PFSK-1 (cell line): ENCODE measurements around the gene SNX7.

Source experiments
- FOXP2 ChIP-seq: optimal IDR thresholded peaks from 2 replicates; pipeline ENCODE3; 2011; ENCODE audit warnings: borderline replicate concordance, control low read depth, inconsistent platforms; ENCODE audit not compliant: insufficient read depth; ENCODE audit errors: extremely low read length, extremely low read depth
- POLR2AphosphoS5 ChIP-seq: IDR thresholded peaks from 2 replicates; pipeline ENCODE4 v1.6.1; 2012; ENCODE audit warnings: low read depth, mild to moderate bottlenecking, control low read depth, low read length, moderate library complexity
- REST ChIP-seq, 2 experiments: IDR thresholded peaks; 2 replicates each; pipeline versions ENCODE4 v1.6.1 to v1.8.0; 2011 to 2012; ENCODE audit warnings: low read depth in 2 of 2, low read length in 2 of 2, control low read depth in 1 of 2, inconsistent platforms in 1 of 2, mild to moderate bottlenecking in 1 of 2, moderate library complexity in 1 of 2; ENCODE audit not compliant: insufficient read depth in 1 of 2
- SIN3A ChIP-seq: IDR thresholded peaks from 2 replicates; pipeline ENCODE4 v1.6.1; 2012; ENCODE audit warnings: mild to moderate bottlenecking, low read length, moderate library complexity, borderline replicate concordance; ENCODE audit not compliant: insufficient read depth
- TAF1 ChIP-seq: IDR thresholded peaks from 2 replicates; pipeline ENCODE4 v1.6.1; 2012; ENCODE audit warnings: low read length, control low read depth, borderline replicate concordance; ENCODE audit not compliant: insufficient read depth

Gene SNX7

DNA sequence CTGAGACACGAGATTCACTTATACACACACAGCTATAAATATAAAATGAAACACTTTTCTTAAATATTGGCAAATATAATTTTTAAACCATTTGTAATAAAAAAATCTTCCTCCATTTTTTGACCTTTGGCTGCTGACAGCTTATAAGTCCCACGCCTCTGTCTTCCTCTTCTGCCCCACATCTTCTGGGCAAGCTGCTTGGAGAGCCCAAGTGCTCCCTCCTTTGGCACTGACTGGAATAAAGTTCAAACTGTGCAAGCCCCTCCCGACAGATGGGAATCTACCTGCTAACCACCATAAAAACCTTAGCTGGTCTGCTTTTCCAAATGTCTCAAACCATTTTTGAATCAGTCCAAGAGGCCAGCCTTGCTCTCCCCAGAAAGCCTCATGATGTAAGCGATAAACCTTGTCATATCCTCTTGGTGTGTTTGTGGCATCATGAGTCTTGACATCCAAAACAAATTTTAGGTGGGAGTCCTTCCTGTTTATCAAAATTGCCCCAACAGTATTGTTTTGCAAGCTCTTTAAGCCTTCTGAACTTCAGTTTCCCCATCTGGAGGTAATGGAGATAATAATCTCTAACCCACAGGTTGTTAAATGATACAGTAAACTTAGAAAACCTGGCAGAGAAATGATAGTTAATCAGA, 99.8 kb downstream of the SNX7 start:
- TF ChIP-seq TAF1 = no peak
- no peak for TF ChIP-seq SIN3A
- TF ChIP-seq POLR2AphosphoS5 = no peak
- TF ChIP-seq FOXP2 = no peak
- TF ChIP-seq REST (IDR thresholded peaks at IDR 0.05; ENCODE audit: insufficient read depth in 1 of 2, low read depth in 2 of 2, low read length in 2 of 2) = no peak

DNA sequence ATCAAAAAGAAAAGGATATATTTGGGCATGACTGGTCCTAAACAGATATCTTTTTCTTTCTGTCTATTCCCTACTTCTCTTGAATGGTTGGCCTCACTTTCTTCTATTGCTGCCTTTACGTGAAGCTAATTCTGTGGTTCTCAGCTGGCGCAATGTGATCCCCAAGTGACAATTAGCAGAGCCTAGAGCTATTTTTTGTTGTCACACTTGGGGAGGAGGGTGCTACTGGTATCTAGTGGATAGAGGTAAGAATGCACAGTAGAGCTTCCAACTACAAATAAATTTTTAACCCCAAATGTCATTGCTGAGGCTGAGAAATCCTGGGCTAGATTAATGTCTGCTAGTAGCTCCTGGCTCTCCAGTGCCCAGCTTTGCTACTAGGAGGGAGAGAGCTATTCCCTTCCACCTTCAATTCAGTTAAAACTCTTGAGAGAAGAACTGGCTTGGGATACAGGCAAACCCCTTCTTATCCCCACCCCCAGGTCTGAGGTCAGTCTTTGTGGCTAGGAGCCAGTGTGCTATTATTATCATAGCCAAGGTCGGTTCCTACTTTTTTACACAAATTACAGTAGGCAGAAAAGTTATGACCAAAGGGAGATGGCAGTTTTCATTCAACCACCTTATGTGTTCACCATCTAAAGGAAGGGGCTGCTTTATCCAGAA, 102.1 kb downstream of the SNX7 start:
- no peak for TF ChIP-seq SIN3A
- no peak for TF ChIP-seq FOXP2
- no peak for TF ChIP-seq POLR2AphosphoS5
- no peak for TF ChIP-seq REST (IDR thresholded peaks at IDR 0.05; ENCODE audit: insufficient read depth in 1 of 2, low read depth in 2 of 2, low read length in 2 of 2)
- TF ChIP-seq TAF1 = no peak

DNA sequence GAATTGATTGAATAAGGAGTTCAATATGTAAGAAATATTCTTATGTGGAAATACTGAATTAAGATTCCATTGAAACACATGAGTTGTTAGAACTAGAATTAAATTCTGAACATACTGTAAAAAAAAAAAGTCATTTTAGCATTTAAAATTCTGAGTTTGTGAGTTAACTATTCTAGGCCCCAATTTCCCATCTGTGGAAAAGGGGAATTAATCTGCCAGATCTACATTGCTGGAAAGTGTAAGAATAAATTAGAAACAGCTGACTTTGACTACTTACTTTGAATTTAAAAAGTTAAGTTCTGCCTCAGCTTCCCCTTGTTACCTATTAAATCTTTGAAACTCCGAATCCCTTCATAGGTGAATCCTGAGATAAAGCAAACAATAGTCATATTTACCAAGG, 103.0 kb downstream of the SNX7 start:
- TF ChIP-seq TAF1 (no peak), FOXP2 (no peak), SIN3A (no peak), REST (IDR thresholded peaks at IDR 0.05; ENCODE audit: insufficient read depth in 1 of 2, low read depth in 2 of 2, low read length in 2 of 2) (no peak), POLR2AphosphoS5 (no peak)

DNA sequence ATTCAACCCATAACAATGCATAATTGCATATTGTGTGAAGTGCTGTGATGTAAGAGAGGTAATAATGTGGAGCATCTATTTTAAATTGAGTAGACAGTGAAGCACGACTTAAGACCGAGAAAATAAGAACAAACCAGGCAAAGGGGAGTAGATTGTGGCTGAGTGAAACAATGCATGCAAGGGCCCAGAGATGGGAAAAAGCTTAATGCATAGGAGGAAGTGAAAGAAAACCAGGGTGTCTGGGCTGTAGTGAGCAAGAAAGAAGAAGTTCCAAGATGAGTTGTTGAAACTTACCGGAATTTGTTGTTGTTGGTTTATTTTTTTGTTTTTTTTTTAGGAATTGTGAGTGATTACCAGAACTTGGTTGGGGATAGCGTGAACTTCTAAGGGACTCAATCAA, 104.7 kb downstream of the SNX7 start:
- TF ChIP-seq TAF1 (no peak), SIN3A (no peak), REST (IDR thresholded peaks at IDR 0.05; ENCODE audit: insufficient read depth in 1 of 2, low read depth in 2 of 2, low read length in 2 of 2) (no peak), FOXP2 (no peak), POLR2AphosphoS5 (no peak)
